SHP77 treated with DMSO at 0.1 percent for 48 hours (cell line): ENCODE results near the gene LRRC39.
A peak's percentile ranks its signal among the peaks of the same experiment; 100 is the strongest.
"Not testable (repeated sequence)": the region's sequence is repeated elsewhere in the genome, so short reads cannot be mapped to it uniquely, and the experiment has no call there.

ENCODE experiments used
- DNase-seq: peaks from one replicate; lab custom pipeline; 2025; lab: John Stamatoyannopoulos, UW

LRRC39 gene

GRCh38 chr1:100178091-100178490 lies at the start of gene LRRC39:
LRRC39 (minus strand) TSS chr1:100178256; CDS start chr1:100168516, 9,740 bp downstream.
- DNase-seq: no peak

- DNase-seq: no peak
Observed at GRCh38 chr1:100222428-100222827, 44.4 kb upstream of the LRRC39 start.

GRCh38 chr1:100219883-100220282 lies 41.8 kb upstream of the LRRC39 start:
- DNase-seq: no peak

GRCh38 chr1:100219457-100219856 lies 41.4 kb upstream of the LRRC39 start:
- DNase-seq: no peak

GRCh38 chr1:100217834-100218233 lies 39.8 kb upstream of the LRRC39 start:
- no peak for DNase-seq

GRCh38 chr1:100215101-100215500 lies 37.0 kb upstream of the LRRC39 start:
- DNase-seq: no peak

GRCh38 chr1:100213141-100213540 lies 35.1 kb upstream of the LRRC39 start:
- DNase-seq: no peak

- DNase-seq: no peak
Observed at GRCh38 chr1:100206301-100206700, 28.2 kb upstream of the LRRC39 start.

- not testable (repeated sequence) for DNase-seq
Observed at GRCh38 chr1:100205593-100205992, 27.5 kb upstream of the LRRC39 start.

GRCh38 chr1:100205103-100205502 lies 27.0 kb upstream of the LRRC39 start:
- not testable (repeated sequence) for DNase-seq

GRCh38 chr1:100202703-100203102 lies 24.6 kb upstream of the LRRC39 start:
- not testable (repeated sequence) for DNase-seq

GRCh38 chr1:100200060-100200459 lies 22.0 kb upstream of the LRRC39 start:
- DNase-seq: not testable (repeated sequence)

- DNase-seq: no peak
Observed at GRCh38 chr1:100198596-100198995, 20.5 kb upstream of the LRRC39 start.

- peak; percentile 8 for DNase-seq
Observed at GRCh38 chr1:100188617-100189016, 10.6 kb upstream of the LRRC39 start.

GRCh38 chr1:100187912-100188311 lies 9.9 kb upstream of the LRRC39 start:
- no peak for DNase-seq

- no peak for DNase-seq
Observed at GRCh38 chr1:100184536-100184935, 6.5 kb upstream of the LRRC39 start.

- DNase-seq: no peak
Observed at GRCh38 chr1:100183370-100183769, 5.3 kb upstream of the LRRC39 start.

GRCh38 chr1:100177295-100178041 lies 588 bp downstream of the LRRC39 start:
- DNase-seq: no peak

- no peak for DNase-seq
Observed at GRCh38 chr1:100168051-100168450, 10.0 kb downstream of the LRRC39 start.

- no peak for DNase-seq
Observed at GRCh38 chr1:100164702-100165101, 13.4 kb downstream of the LRRC39 start.

- no peak for DNase-seq
Observed at GRCh38 chr1:100164216-100164615, 13.8 kb downstream of the LRRC39 start.

GRCh38 chr1:100162881-100163280 lies 15.2 kb downstream of the LRRC39 start:
- DNase-seq: no peak

- DNase-seq: no peak
Observed at GRCh38 chr1:100152271-100152670, 25.8 kb downstream of the LRRC39 start.

- DNase-seq: no peak
Observed at GRCh38 chr1:100151679-100152078, 26.4 kb downstream of the LRRC39 start.
